HUES64 (cell line): ENCODE data around the gene DDHD1.
"Not testable (repeated sequence)": the region's sequence is repeated elsewhere in the genome, so short reads cannot be mapped to it uniquely, and the experiment has no call there.

ENCODE experiments used
- H3K27ac ChIP-seq: 2 replicates; pipeline ENCODE4 v1.7.0; 2013; ENCODE audit warnings: low read depth, low read length, inconsistent platforms
- H3K27me3 ChIP-seq: 2 replicates; pipeline ENCODE4 v1.6.1; 2013; ENCODE audit warnings: mild to moderate bottlenecking, low read length; ENCODE audit not compliant: insufficient read depth
- H3K36me3 ChIP-seq: 2 replicates; pipeline ENCODE4 v1.6.1; 2013; ENCODE audit warnings: mild to moderate bottlenecking, low read length; ENCODE audit not compliant: insufficient read depth
- H3K4me1 ChIP-seq: 2 replicates; pipeline ENCODE4 v1.6.1; 2013; ENCODE audit warnings: mild to moderate bottlenecking, low read length, moderate library complexity; ENCODE audit not compliant: insufficient read depth
- H3K4me3 ChIP-seq: 2 replicates; pipeline ENCODE4 v1.5.1; 2013; ENCODE audit warnings: mild to moderate bottlenecking, low read length, moderate library complexity
- H3K9ac ChIP-seq: 2 replicates; pipeline ENCODE4 v1.6.1; 2013; ENCODE audit warnings: mild to moderate bottlenecking, low read depth, low read length
- H3K9me3 ChIP-seq: 2 replicates; pipeline ENCODE4 v1.6.1; 2013; ENCODE audit warnings: low read depth, low read length; ENCODE audit not compliant: insufficient read depth
- whole genome bisulfite sequencing: fragments of 150-250, 120-280 bp; methylation state at CpG from one replicate; pipeline ENCODE4 v1.1.7; 2013; ENCODE audit warnings: missing lambda C conversion rate; 5-methylcytosine and 5-hydroxymethylcytosine counted together

Gene DDHD1

DNA sequence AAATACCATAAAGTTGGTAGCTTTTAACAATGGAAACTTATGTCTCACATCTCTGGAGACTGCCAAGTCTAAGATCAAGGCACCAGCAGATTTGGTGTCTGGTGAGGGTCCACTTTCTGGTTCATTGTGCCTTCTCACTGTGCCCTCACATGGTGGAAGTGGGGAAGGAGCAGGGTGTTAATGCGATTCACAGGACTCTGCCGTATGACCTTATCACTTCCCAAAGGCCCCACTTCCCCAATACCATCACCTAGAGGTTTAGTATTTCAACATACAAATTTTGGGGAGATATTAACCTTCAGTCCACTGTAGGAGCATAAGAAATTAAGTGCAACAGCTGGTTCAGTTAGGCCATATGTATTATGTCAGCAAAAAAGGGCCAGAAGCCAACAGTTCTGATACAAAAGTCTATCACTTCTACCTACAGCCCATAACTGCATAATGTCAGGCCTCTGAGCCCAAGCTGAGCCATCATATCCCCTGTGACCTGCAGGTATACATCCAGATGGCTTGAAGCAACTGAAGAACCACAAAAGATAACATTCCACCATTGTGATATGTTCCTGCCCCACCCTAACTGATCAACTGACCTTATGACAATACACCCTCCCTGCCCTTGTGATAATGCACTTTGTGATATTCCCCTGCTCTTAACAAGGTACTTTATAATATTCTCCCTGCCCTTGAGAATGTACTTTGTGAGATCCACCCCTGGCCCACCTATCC lies 24.7 kb downstream of the DDHD1 start:
- no peaks in the 10 kb centered on the region for H3K4me1 ChIP-seq
- H3K27ac ChIP-seq: no peak overlapping the region
- no peaks in the 10 kb centered on the region for H3K36me3 ChIP-seq
- H3K4me3 ChIP-seq: no peak overlapping the region
- H3K9me3 ChIP-seq: no peaks in the 10 kb centered on the region
- no peak overlapping the region for H3K9ac ChIP-seq
- no CpG with 5 or more reads among the region's 2 CpGs for WGBS
- H3K27me3 ChIP-seq: no peaks in the 10 kb centered on the region

DNA sequence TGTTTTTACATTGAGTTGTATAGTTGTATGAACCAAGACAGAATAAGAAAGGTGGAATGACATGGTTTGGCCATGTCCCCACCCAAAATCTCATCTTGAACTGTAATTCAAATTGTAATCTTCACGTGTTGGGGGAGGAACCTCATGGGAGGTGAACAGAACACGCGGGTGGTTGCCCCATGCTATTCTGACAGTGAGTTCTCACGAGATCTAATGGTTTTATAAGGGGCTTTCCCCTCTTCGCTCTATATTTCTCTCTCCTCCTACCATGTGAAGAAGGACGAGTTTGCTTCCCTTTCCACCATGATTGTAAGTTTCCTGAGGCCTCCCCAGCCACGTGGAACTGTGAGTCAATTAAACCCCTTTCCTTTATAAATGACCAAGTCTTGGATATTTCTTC lies 25.3 kb downstream of the DDHD1 start:
- Histone ChIP-seq H3K9ac (no peak overlapping the region), H3K27me3 (no peaks in the 10 kb centered on the region), H3K36me3 (no peaks in the 10 kb centered on the region), H3K27ac (no peak overlapping the region), H3K4me3 (no peak overlapping the region), H3K9me3 (no peaks in the 10 kb centered on the region), H3K4me1 (no peaks in the 10 kb centered on the region)
- 90% methylated on average over 7 of the region's 7 CpGs for WGBS

DNA sequence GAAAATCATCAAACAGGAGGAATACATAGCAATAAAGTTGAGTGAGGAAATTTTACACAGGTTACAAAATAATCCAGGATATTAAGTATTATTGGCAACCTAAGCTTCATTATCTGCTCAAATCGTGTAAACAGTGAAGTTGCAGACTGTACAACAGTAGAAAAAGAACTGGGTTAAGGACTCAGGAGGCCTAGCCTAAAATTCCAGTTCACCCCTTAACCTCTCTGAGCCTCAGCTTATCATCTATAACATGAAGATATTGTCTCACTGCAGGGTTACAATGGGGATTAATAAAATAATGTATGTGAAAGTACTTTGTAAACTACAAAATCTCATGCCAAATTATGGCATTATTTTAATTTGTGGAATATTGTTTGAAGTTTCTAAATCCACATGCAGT lies 26.0 kb downstream of the DDHD1 start:
- Histone ChIP-seq H3K9ac (no peak overlapping the region), H3K27me3 (no peaks in the 10 kb centered on the region), H3K36me3 (no peaks in the 10 kb centered on the region), H3K27ac (no peak overlapping the region), H3K9me3 (no peaks in the 10 kb centered on the region), H3K4me1 (no peaks in the 10 kb centered on the region), H3K4me3 (no peak overlapping the region)
- WGBS: 100% methylated on average over 1 of the region's 1 CpG

DNA sequence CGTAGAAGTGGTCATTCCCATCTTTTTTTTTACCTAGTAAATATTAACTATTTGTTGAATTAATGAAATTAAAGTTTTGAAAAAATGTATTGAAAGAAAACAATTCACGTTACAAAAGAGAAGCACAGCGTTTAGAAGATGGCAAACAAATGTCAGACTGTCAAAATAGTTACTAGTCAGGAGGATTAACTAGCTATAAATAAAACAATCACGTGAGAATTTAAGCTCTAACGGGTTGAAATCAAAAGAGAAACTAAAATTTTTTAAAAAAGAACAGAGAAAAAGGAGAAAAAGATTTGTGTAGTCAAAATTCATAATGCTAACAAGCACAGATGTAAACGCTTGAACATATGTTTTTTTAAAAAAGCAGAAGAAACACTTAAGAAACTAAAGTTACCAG lies 26.4 kb downstream of the DDHD1 start:
- H3K27ac ChIP-seq: no peak overlapping the region
- no peaks in the 10 kb centered on the region for H3K4me1 ChIP-seq
- H3K9me3 ChIP-seq: 0 out of 2 replicates have a peak, but pooled peaks cover under 1% of the 10 kb centered on the region
- no peak overlapping the region for H3K9ac ChIP-seq
- H3K36me3 ChIP-seq: no peaks in the 10 kb centered on the region
- WGBS: 97% methylated on average over 5 of the region's 6 CpGs
- no peak overlapping the region for H3K4me3 ChIP-seq
- no peaks in the 10 kb centered on the region for H3K27me3 ChIP-seq

DNA sequence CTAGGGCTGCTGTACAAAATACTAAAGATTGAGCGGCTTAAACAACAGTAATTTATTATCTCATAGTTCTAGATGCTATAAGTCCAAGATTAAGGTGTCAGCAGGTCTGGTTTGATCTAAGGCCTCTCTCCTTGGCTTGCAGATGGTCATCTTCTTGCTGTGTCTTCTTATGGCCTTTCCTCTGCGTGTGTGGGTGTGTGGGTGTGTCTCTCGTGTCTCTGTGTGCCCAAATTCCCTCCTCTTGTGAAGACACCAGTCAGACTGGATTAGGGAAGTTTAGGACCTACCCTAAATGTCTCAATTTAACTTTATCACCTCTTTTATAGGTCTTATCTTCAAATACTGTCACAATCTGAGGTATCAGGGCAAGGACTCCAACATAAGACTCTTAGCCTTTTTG lies 28.3 kb downstream of the DDHD1 start:
- H3K4me3 ChIP-seq: no peak overlapping the region
- H3K36me3 ChIP-seq: no peaks in the 10 kb centered on the region
- H3K9me3 ChIP-seq: peaks cover 5% of the 10 kb centered on the region; the same call in 1 of the 2 replicates
- WGBS: 100% methylated on average over 1 of the region's 3 CpGs
- no peaks in the 10 kb centered on the region for H3K27me3 ChIP-seq
- no peaks in the 10 kb centered on the region for H3K4me1 ChIP-seq
- H3K9ac ChIP-seq: no peak overlapping the region
- H3K27ac ChIP-seq: no peak overlapping the region

DNA sequence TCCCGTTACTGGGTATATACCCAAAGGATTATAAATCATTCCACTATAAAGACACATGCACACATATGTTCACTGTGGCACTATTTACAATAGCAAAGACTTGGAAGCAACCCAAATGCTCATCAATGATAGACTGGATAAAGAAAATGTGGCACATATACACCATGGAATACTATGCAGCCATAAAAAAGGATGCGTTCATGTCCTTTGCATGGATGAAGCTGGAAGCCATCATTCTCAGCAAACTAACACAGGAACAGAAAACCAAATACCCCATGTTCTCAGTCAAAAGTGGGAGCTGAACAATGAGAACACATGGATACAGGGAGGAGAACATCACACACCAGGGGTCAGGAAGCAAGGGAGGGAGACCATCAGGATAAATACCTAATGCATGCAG lies 31.7 kb downstream of the DDHD1 start:
- H3K9ac ChIP-seq, H3K27me3 ChIP-seq, H3K36me3 ChIP-seq, H3K27ac ChIP-seq, H3K9me3 ChIP-seq, H3K4me1 ChIP-seq, H3K4me3 ChIP-seq: not testable (repeated sequence)
- WGBS: 99% methylated on average over 2 of the region's 2 CpGs

DNA sequence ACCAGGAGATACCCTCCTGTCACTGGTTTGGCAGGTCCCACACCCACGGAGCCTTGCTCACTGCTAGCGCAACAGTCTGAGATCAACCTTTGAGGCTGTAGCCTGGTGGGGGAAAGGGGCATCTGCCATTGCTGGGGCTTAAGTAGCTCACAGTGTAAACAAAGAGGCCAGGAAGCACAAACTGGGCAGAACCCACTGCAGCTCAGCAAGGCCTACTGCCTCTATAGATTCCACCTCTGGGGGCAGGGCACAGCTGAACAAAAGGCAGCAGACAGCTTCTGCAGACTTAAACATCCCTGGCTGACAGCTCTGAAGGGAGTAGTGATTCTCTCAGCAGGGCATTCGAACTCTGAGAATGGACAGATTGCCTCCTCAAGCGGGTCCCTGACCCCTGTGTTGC lies 35.6 kb downstream of the DDHD1 start:
- not testable (repeated sequence) for H3K27ac ChIP-seq, H3K36me3 ChIP-seq, H3K9me3 ChIP-seq, H3K4me1 ChIP-seq, H3K27me3 ChIP-seq, H3K9ac ChIP-seq, H3K4me3 ChIP-seq
- 65% methylated on average over 4 of the region's 4 CpGs for WGBS

DNA sequence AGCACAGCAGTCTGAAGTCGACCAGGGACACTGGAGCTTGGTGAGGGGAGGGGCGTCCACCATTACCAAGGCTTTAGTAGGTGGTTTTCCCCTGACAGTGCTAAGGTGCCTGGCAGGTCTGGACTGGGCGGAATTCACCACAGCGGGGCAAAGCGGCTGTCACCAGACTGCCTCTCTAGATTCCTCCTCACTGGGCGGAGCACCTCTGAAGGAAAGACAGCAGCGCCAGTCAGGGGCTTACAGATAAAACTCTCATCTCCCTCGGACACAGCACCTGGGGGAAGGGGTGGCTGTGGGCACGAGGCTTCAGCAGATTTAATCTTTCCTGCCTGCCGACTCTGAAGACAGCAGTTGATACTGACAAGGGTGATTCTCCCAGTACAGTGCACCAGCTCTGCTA lies 39.1 kb downstream of the DDHD1 start:
- H3K4me1 ChIP-seq: peaks cover 20% of the 10 kb centered on the region
- H3K36me3 ChIP-seq: no peaks in the 10 kb centered on the region
- no peaks in the 10 kb centered on the region for H3K9me3 ChIP-seq
- no peak overlapping the region for H3K27ac ChIP-seq
- no peaks in the 10 kb centered on the region for H3K27me3 ChIP-seq
- no peak overlapping the region for H3K4me3 ChIP-seq
- no peak overlapping the region for H3K9ac ChIP-seq
- 84% methylated on average over 10 of the region's 10 CpGs for WGBS

DNA sequence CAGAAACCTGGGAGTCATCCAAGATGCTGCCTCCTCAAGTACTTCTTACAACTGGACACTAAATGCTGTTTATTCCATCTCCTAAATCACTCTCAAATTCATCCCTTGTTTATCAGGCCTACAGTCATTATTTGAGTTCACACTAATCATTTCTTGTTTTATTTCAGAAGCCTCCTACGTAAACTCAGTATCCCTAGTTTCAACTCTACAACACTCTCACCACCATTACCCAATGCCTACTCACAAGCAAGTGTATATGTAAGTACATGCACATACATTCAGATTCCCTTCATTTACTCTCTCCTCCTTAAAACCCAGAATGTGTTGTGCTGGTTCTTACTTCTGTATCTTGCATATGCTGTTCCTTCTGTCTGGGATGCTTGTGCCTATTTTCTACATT lies 43.0 kb downstream of the DDHD1 start:
- Histone ChIP-seq H3K27me3 (no peaks in the 10 kb centered on the region), H3K36me3 (no peaks in the 10 kb centered on the region), H3K9ac (no peak overlapping the region), H3K27ac (no peak overlapping the region), H3K4me3 (no peak overlapping the region), H3K9me3 (0 out of 2 replicates have a peak, but pooled peaks cover 4% of the 10 kb centered on the region), H3K4me1 (peaks cover 16% of the 10 kb centered on the region)
- 94% methylated on average over 1 of the region's 1 CpG for WGBS

DNA sequence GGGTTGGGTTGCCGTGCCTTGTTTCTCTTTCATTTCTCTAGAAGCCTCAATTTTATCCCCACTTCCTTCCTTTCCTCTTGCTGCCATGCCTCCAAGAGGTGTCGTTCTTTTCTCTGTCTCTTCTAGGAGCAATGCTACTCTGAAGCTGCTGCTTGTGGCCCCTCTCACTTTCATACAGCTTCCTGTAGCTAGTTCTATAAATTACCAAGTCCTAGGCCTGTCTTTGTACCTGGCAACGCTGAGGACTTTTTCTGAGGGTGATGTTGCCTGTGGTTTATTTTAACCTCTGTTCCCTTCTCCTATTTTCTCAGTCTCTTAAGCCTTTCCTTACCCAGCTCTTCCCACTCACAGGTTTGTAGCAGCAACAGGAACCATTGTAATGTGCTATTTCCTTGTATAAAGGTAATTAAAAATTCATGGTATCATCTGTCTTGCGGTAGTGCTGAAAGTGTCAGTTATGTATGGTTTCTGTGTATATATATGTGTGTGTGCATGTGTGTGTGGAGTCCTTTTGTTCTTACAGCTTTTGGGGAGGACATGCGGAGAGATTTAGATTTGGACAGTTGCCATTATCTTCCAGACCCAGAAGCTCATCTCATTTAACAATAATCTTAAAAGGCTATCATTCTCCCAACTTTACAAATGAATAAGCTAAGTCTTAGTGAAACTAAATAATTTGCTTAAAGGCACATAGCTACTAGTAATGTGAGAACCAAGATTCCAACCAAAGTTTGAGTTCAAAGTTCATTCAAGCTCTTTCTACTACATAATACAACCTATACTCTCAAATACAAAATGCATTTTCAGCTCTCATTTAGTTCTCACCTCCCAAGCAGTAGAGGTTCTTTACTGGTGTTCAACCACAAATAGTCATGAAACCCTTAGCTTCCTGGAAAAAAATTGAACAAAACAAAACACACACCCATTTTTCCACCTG lies 43.8 kb downstream of the DDHD1 start:
- WGBS: 91% methylated on average over 3 of the region's 5 CpGs

More for the DNA sequence above, 43.8 kb downstream of the DDHD1 start:
- peaks cover 16% of the 10 kb centered on the region for H3K4me1 ChIP-seq
- H3K9me3 ChIP-seq: 0 out of 2 replicates have a peak, but pooled peaks cover 4% of the 10 kb centered on the region
- H3K4me3 ChIP-seq: no peak overlapping the region
- H3K27ac ChIP-seq: no peak overlapping the region
- no peaks in the 10 kb centered on the region for H3K36me3 ChIP-seq
- no peaks in the 10 kb centered on the region for H3K27me3 ChIP-seq
- no peak overlapping the region; the same call in 1 of the 2 replicates for H3K9ac ChIP-seq
